DMS53 treated with DMSO at 0.1 percent for 48 hours (cell line): Measurements from ENCODE around the gene TEN1.
A peak's percentile ranks its signal among the peaks of the same experiment; 100 is the strongest.
"Not testable (repeated sequence)": the region's sequence is repeated elsewhere in the genome, so short reads cannot be mapped to it uniquely, and the experiment has no call there.

ENCODE experiments used
- DNase-seq: peaks from one replicate; lab custom pipeline; 2025; ENCODE audit not compliant: unreplicated experiment; lab: John Stamatoyannopoulos, UW

The TEN1 gene

GRCh38 chr17:75978938-75979704 is at the start of gene TEN1, which contains the start of gene ACOX1:
Gene TEN1, plus strand, starts transcription at chr17:75979240. Its CDS starts 6,953 bp downstream, at chr17:75986193.
Gene ACOX1, minus strand, starts transcription at chr17:75979166. Its CDS starts 93 bp downstream, at chr17:75979073.
- DNase-seq, result peak; percentile 87

- DNase-seq, result no peak
Measured at GRCh38 chr17:75931062-75931461, 48.0 kb upstream of the TEN1 start.

GRCh38 chr17:75932852-75933251 is 46.2 kb upstream of the TEN1 start:
- DNase-seq, result no peak

DNA sequence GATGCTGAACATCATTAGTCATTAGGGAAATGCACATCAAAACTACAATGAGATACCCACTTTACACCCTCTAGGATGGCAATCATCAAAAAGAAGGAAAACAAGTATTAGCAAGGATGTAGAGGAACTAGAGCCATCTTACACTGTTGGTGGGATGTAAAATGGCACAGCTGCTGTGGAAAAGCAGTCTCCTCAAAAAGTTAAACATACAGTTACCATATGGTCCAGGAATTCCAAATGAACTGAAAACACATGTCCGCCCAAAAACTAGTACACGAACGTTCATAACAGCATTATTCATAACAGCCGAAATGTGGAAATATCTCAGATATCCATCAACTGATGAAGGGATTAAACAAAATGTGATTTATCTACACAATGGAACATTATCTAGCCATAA is 45.2 kb upstream of the TEN1 start:
- DNase-seq, result no peak

DNA sequence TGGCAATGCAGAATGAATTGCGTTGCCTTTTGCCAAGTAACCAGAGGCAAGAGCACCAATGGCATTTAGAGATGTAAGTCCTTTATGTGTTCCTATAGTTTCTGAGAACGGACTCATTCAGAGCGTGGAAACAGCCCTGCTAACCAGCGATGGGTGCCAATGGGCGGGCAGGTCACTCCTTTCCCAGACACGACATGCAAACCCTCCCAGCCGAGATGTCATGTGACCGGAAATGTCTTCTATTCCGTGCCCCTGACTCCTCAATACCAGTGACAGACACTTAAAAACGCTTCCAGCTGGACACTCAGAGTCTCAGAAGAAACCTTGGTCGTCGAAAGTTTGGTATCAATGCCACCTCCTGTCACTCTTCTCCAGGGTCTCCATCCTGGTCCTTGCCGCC is 41.4 kb upstream of the TEN1 start:
- DNase-seq, result no peak

- peak; percentile 96 for DNase-seq
Measured at GRCh38 chr17:75940727-75941441, 38.2 kb upstream of the TEN1 start, which contains the start of gene FBF1. Gene FBF1, minus strand, starts transcription at chr17:75941042. Its CDS starts 2,893 bp downstream, at chr17:75938149.

DNA sequence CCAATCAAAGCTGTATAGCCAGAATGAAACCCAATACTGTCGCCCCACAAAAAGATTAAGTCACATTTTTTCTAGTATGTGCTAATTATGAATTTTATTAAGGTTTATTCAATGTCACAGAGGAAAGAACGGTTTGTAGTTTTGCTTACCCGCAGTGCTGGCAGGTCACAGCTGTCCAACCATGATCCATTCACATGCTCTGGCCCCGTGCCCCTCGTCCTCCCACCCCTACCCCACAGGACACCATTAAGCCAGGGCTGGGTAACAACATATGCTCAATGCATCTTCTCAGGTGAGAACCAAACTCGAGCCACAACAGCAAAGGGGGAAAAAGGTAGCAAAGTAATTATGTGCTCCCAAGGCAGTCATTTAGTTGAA is 37.6 kb upstream of the TEN1 start:
- no peak for DNase-seq

DNA sequence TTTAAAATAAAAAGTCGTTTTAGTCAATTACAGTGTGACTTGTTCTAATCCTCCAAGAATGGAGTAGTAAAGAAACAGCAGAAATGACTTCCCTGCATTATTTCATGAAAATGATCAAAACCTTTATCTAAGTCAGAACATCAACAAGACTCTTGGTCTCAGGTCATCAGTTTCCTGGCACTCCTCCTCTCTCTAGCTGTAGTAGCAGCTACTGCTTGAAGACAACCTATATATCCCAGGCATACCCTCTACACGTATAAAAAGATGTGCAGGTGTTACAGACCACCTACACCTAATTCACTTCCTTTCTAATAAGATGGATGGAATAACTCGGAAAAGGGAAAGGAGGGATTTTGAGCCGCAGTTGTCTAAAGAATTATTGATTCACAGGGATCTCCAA is 36.6 kb upstream of the TEN1 start:
- no peak for DNase-seq

DNA sequence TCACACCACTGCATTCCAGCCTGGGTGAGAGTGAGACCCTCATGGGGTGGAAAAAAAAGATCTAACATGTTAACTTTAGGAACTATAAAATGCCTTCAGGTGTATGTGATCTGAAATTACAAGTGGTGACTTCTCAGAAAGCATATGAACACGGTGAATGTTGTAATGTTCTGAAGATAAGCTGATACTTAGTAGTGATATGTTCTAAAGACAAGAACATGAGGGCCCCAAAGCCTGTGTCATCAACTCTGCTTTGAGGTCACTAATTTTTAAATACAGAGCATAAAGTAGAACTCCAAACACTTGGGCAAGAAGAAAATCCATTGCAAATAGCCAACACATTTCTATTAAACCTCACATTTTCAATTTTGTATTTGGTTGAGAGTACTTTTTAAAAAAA is 35.5 kb upstream of the TEN1 start:
- no peak for DNase-seq

DNA sequence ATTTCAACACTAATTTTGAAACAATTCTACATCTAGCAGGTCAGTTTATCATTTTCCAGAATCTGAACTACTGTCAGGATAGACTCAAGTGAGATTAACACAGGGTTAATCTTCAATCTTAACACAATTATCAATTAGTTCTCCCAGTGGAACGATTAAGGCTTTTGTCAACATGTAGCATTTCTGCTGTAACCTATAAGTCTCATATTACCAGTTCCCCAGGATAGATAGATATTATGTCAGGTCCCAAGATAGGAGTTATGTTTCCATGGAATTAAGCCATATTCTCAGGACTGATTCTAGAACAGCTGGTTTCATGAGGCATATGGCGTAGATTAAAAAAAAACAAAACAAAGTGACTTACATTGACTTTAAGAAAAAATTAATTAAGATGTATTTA is 33.8 kb upstream of the TEN1 start:
- DNase-seq, result no peak

GRCh38 chr17:75950421-75950820 is 28.6 kb upstream of the TEN1 start:
- DNase-seq, result no peak

DNA sequence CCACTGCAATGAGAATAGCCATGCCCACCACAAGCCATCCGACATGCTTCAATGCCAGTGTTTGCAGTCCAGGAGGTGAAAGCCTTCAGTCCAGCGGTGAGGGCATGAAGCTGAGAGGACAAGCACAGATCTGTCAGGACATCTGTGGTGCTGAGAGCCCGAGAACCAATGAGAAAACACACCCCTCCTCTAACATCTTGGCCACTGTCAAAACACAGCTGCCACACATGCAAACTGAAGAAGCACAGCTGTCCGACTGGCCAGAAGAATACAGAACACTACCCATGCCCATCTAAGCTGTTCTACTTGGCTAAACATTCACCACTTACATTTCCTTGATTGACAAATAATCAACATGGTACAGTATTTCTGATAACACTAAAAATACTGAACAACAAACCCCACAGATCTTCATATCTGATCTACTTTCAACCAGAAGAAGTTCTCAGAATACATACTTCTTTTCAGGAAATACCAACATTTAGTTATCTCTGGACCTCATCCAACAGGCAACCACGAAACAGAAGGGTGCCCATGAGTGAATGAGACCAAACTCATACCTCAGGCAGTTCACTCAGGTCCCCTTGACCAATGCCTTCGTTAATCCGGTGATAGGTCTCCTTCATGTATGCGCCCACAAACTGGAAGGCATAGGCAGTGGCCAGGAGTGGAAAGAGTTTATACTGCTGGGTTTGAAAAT is 28.0 kb upstream of the TEN1 start:
- no peak for DNase-seq

GRCh38 chr17:75959051-75959838 is 19.8 kb upstream of the TEN1 start:
- DNase-seq, result no peak

- no peak for DNase-seq
Measured at GRCh38 chr17:75959839-75960511, 19.1 kb upstream of the TEN1 start.

GRCh38 chr17:75965468-75965867 is 13.6 kb upstream of the TEN1 start:
- DNase-seq, result no peak

DNA sequence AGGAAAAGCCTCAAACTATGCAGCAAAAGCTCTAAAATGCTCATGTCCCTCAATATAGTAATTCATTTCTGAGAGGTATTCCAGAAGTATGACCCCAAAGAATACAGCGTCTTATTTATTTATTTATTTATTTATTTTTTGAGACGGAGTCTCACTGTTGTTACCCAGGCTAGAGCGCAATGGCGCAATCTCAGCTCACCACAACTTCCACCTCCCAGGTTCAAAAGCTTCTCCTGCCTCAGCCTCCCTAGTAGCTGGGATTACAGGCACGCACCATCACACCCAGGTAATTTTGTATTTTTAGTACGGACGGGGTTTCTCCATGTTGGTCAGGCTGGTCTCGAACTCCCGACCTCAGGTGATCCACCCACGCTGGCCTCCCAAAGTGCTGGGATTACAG is 10.0 kb upstream of the TEN1 start:
- not testable (repeated sequence) for DNase-seq

- DNase-seq, result peak; percentile 30
Measured at GRCh38 chr17:75970011-75970523, 9.0 kb upstream of the TEN1 start.

DNA sequence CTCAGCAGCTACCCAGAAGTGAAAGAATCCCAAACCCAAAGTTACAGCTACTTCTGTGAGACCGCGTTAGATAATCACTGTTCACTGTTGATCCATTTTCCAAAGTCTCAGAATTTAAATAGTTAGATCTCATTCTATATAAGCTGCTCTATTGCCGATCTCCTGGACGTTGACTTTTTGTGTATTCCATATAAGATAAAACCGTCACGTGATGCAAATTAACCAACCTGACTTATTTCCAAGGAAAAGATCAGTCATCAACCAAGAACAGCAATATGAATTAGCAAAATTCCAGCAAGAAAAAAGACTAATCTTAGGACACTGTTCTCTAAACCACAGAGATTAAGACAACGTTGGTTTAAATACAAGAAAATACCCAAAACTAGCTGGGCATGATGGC is 8.4 kb upstream of the TEN1 start:
- no peak for DNase-seq

DNA sequence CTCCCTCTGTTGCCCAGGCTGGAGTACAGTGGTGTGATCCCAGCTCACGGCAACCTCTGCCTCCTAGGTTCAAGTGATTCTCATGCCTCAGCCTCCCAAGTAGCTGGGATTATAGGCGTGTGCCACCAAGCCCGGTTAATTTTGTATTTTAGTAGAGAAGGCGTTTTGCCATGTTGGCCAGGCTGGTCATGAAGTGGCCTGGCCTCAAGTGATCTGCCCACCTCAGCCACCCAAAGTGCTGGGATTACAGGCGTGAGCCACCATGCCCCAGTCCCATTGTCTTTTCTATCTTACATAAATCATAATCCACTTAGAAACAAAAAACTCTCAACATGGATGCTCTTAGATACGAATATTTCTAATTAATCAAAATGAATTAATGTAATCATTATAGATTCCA is 3.9 kb upstream of the TEN1 start:
- not testable (repeated sequence) for DNase-seq

- no peak for DNase-seq
Measured at GRCh38 chr17:75975757-75976174, 3.3 kb upstream of the TEN1 start.
